Duodenal mucosa (tissue), 2 donors: Measurements from ENCODE around the gene TMEM214.
A peak's percentile ranks its signal among the peaks of the same experiment; 100 is the strongest.
"Not testable (repeated sequence)": the region's sequence is repeated elsewhere in the genome, so short reads cannot be mapped to it uniquely, and the experiment has no call there.

Experiments
- H3K27ac ChIP-seq: one replicate; pipeline ENCODE4 v1.7.0; 2013; ENCODE audit warnings: low read depth, low read length
- H3K27me3 ChIP-seq, 2 donors: one replicate each; pipeline ENCODE4 v1.7.0; 2013; ENCODE audit warnings: low read length in 2 of 2, control low read depth in 1 of 2; ENCODE audit not compliant: insufficient read depth in 2 of 2, control insufficient read depth in 1 of 2
- H3K36me3 ChIP-seq, 2 donors: one replicate each; pipeline ENCODE4 v1.7.0; 2013; ENCODE audit warnings: low read length in 2 of 2, control low read depth in 1 of 2; ENCODE audit not compliant: insufficient read depth in 2 of 2, control insufficient read depth in 1 of 2
- H3K4me1 ChIP-seq, 2 donors: one replicate each; pipeline ENCODE4 v1.7.0; 2013; ENCODE audit warnings: low read length in 2 of 2, control low read depth in 1 of 2; ENCODE audit not compliant: insufficient read depth in 2 of 2, control insufficient read depth in 1 of 2
- H3K4me3 ChIP-seq, 2 donors: one replicate each; pipeline ENCODE4 v1.7.0; 2013; ENCODE audit warnings: low read length in 2 of 2, low read depth in 1 of 2
- H3K9ac ChIP-seq, 2 donors: one replicate each; pipeline ENCODE4 v1.7.0; 2013; ENCODE audit warnings: low read length in 2 of 2, low read depth in 1 of 2
- H3K9me3 ChIP-seq, 2 donors: one replicate each; pipeline ENCODE4 v1.7.0; 2013; ENCODE audit warnings: low read length in 2 of 2, control low read depth in 1 of 2; ENCODE audit not compliant: control insufficient read depth in 1 of 2

Gene TMEM214

GRCh38 chr2:27073782-27074181 lies 41.0 kb downstream of the TMEM214 start:
- Histone ChIP-seq H3K4me3 (no peak overlapping the region), H3K36me3 (peaks cover 9 to 11% of the 10 kb centered on the region in 2 donors), H3K9ac (no peak overlapping the region), H3K4me1 (peaks cover 39 to 53% of the 10 kb centered on the region in 2 donors), H3K27me3 (no peaks in the 10 kb centered on the region), H3K27ac (no peak overlapping the region), H3K9me3 (no peaks in the 10 kb centered on the region)

- H3K4me1 ChIP-seq = peaks cover 28 to 43% of the 10 kb centered on the region in 2 donors
- H3K9ac ChIP-seq = peak overlapping the region in 1 of 2 donors; percentile 19
- H3K4me3 ChIP-seq = no peak overlapping the region
- no peaks in the 10 kb centered on the region for H3K9me3 ChIP-seq
- H3K27ac ChIP-seq = no peak overlapping the region
- H3K36me3 ChIP-seq = no peaks in the 10 kb centered on the region
- H3K27me3 ChIP-seq = no peaks in the 10 kb centered on the region
Observed at GRCh38 chr2:27074738-27075565, 42.2 kb downstream of the TMEM214 start.

GRCh38 chr2:27075566-27075871 lies 42.8 kb downstream of the TMEM214 start:
- peaks cover 22 to 41% of the 10 kb centered on the region in 2 donors for H3K4me1 ChIP-seq

GRCh38 chr2:27076323-27076722 lies 43.6 kb downstream of the TMEM214 start:
- Histone ChIP-seq H3K9me3 (no peaks in the 10 kb centered on the region), H3K9ac (no peak overlapping the region), H3K27ac (no peak overlapping the region), H3K4me1 (peaks cover 25 to 39% of the 10 kb centered on the region in 2 donors), H3K27me3 (no peaks in the 10 kb centered on the region), H3K4me3 (no peak overlapping the region), H3K36me3 (no peaks in the 10 kb centered on the region)

More at GRCh38 chr2:27075566-27075871, 42.8 kb downstream of the TMEM214 start:
- H3K9ac ChIP-seq, H3K4me3 ChIP-seq, H3K27ac ChIP-seq, H3K9me3 ChIP-seq, H3K36me3 ChIP-seq, H3K27me3 ChIP-seq: not testable (repeated sequence)

- Histone ChIP-seq H3K27ac (no peak overlapping the region), H3K36me3 (no peaks in the 10 kb centered on the region), H3K4me3 (no peak overlapping the region), H3K9ac (no peak overlapping the region), H3K4me1 (peaks cover 30 to 44% of the 10 kb centered on the region in 2 donors), H3K9me3 (no peaks in the 10 kb centered on the region), H3K27me3 (no peaks in the 10 kb centered on the region)
Observed at GRCh38 chr2:27077231-27077630, 44.5 kb downstream of the TMEM214 start.

GRCh38 chr2:27078267-27079194 lies 45.8 kb downstream of the TMEM214 start, which contains the start of gene EMILIN1:
Gene EMILIN1, plus strand, starts transcription at chr2:27078615. Its CDS starts 451 bp downstream, at chr2:27079066.
- Histone ChIP-seq H3K36me3 (no peaks in the 10 kb centered on the region), H3K4me3 (peak within 1 kb of the TSS; percentile 55 to 57), H3K9ac (peak within 1 kb of the TSS; percentile 43 to 57), H3K9me3 (no peaks in the 10 kb centered on the region), H3K27ac (peak within 1 kb of the TSS; percentile 54), H3K4me1 (peaks cover 30 to 39% of the 10 kb centered on the region in 2 donors), H3K27me3 (no peaks in the 10 kb centered on the region)

- no peaks in the 10 kb centered on the region for H3K9me3 ChIP-seq
- peak overlapping the region; percentile 55 to 57 for H3K4me3 ChIP-seq
- peak overlapping the region; percentile 26 for H3K27ac ChIP-seq
- H3K36me3 ChIP-seq = no peaks in the 10 kb centered on the region
- peaks cover 30 to 36% of the 10 kb centered on the region in 2 donors for H3K4me1 ChIP-seq
- peak overlapping the region; percentile 43 to 57 for H3K9ac ChIP-seq
- H3K27me3 ChIP-seq = no peaks in the 10 kb centered on the region
Observed at GRCh38 chr2:27079233-27080139, 46.7 kb downstream of the TMEM214 start.

GRCh38 chr2:27080140-27080469 lies 47.3 kb downstream of the TMEM214 start:
- H3K4me3 ChIP-seq = peak overlapping the region; percentile 55 to 57
- peaks cover 25 to 35% of the 10 kb centered on the region in 2 donors for H3K4me1 ChIP-seq
- H3K36me3 ChIP-seq = no peaks in the 10 kb centered on the region
- H3K9me3 ChIP-seq = no peaks in the 10 kb centered on the region
- H3K27ac ChIP-seq = no peak overlapping the region
- H3K9ac ChIP-seq = peak overlapping the region; percentile 16 to 57
- H3K27me3 ChIP-seq = no peaks in the 10 kb centered on the region

- Histone ChIP-seq H3K27me3 (no peaks in the 10 kb centered on the region), H3K36me3 (no peaks in the 10 kb centered on the region), H3K4me3 (peak overlapping the region; percentile 55 to 57), H3K27ac (peak overlapping the region; percentile 14), H3K4me1 (peaks cover 27 to 39% of the 10 kb centered on the region in 2 donors), H3K9ac (peak overlapping the region; percentile 16 to 33), H3K9me3 (no peaks in the 10 kb centered on the region)
Observed at GRCh38 chr2:27080603-27080936, 47.8 kb downstream of the TMEM214 start.
